ENCODE data around the gene TECPR1. TPM values are rescaled to one million over a fixed set of nuclear protein-coding genes. Genes with fewer than 3 reads are reported as not detected.
A peak's percentile ranks its signal among the peaks of the same experiment; 100 is the strongest.

The TECPR1 gene
- total RNA-seq, 1 experiment from 2014 or later, result 10.5 TPM

GRCh38 chr7:98285157-98286092, 33.4 kb upstream of the TECPR1 start:
- no peak for DNase-seq (ENCODE audit: extremely low read depth, low read depth)

GRCh38 chr7:98284335-98285036, 32.5 kb upstream of the TECPR1 start:
- DNase-seq (ENCODE audit: extremely low read depth, low read depth), result no peak

DNA sequence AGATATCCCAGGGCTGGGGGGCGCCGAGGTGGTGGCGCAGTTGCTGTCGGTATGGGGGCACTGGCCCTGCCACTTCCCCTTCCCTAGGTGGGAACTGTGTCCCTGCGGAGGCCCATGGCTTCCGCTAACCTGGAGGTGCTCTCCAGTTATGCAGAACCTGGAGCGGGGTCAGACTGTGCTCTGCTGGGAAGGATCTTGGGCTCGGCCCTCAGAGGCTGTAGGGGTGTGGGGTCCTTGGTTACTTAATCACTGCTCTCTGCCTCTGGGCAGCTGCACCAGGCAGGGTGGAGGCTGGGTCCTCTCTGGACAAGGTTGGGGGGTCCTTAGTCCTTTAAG, 31.8 kb upstream of the TECPR1 start:
- DNase-seq (ENCODE audit: extremely low read depth, low read depth), result no peak

DNA sequence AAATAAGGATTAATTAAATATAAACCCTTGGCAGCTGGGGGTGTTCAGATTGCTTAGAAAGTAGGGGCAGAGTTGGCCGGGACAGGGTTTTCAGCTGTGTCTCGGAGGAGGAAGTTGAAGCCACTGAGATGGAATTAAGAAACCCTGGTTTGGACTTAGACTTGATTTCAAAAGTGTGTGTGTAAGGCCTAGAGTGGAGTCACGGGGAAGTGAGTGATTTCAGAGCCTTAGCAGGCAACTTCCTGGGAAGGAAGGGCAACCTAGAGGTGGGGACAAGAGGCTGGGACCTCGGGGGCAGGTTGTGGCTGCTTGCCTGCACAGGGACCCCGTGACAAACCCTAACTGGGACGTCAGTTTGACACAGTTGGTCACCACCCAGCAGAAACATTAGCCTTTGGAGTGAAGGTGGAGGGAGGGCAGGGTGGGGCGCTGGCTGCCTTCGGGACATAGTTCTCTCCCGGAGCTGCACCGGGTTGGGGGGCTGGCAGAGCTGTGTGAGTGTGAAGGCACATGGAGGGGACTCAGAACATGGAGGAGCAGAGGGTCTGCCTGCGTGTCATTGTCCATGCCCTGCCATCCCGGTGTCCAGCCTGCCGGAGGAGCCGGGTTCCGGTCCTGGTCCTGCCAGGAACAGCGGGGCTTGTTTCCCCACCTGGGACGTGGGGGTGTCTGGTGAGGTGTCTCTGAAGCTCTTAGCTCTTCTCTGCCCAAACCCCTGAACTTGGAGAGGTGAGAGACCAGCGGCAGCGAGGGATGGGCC, 31.3 kb upstream of the TECPR1 start:
- no peak for DNase-seq (ENCODE audit: extremely low read depth, low read depth)

DNA sequence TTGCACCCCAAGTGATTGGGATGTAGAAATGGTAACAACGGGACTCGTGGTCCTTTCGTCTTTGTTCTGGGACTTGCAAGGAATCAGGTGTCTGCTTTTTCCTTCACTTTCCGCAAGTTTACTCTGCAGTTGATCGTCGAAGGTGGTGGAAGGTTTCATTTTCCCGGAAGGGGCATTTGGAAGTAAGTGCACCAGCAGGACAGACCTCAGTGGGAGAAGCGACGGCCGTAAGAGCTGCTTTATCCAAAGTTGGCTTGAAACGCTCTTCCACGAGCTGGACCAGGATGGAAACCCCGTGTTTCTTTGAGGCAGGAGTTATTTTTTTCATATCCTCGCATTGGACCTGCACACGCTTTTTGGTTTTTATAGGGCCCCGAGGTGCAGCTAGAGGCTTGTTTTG, 30.7 kb upstream of the TECPR1 start:
- no peak for DNase-seq (ENCODE audit: extremely low read depth, low read depth)

DNA sequence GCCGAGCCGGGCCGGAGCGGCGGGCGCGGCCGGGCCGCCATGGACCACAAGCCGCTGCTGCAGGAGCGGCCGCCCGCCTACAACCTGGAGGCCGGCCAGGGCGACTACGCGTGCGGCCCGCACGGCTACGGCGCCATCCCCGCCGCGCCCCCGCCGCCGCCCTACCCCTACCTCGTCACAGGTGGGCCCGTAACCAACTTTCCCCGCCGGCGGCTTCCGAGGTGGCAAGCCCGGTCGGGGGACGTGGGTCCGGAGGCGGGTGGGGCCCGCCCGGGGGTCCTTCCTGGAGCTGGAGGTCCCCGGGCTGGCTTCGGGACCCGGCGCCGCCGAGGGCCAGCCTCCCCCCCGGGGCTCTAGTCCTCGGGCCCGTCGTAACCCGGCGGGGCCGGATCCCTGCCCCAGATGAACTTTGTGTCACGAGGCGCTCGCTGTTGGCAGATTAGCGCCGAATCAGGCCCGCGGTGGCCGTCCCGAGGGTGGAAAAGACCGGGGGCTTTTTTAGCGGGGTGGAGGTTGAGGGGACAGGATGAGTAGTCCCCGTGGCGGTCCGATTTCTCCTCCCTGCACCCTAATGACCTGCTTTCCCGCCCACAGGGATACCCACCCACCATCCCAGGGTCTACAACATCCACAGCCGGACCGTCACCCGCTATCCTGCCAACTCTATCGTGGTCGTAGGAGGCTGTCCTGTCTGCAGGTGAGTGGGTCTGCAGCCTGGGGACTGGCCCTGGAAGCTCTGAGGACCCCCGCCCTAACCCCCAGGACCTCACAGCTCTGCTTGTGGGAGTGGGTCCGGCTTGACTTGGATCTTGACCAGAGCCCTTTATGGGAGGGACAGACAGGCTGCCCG, 29.9 kb upstream of the TECPR1 start:
- DNase-seq (ENCODE audit: extremely low read depth, low read depth), result no peak

DNA sequence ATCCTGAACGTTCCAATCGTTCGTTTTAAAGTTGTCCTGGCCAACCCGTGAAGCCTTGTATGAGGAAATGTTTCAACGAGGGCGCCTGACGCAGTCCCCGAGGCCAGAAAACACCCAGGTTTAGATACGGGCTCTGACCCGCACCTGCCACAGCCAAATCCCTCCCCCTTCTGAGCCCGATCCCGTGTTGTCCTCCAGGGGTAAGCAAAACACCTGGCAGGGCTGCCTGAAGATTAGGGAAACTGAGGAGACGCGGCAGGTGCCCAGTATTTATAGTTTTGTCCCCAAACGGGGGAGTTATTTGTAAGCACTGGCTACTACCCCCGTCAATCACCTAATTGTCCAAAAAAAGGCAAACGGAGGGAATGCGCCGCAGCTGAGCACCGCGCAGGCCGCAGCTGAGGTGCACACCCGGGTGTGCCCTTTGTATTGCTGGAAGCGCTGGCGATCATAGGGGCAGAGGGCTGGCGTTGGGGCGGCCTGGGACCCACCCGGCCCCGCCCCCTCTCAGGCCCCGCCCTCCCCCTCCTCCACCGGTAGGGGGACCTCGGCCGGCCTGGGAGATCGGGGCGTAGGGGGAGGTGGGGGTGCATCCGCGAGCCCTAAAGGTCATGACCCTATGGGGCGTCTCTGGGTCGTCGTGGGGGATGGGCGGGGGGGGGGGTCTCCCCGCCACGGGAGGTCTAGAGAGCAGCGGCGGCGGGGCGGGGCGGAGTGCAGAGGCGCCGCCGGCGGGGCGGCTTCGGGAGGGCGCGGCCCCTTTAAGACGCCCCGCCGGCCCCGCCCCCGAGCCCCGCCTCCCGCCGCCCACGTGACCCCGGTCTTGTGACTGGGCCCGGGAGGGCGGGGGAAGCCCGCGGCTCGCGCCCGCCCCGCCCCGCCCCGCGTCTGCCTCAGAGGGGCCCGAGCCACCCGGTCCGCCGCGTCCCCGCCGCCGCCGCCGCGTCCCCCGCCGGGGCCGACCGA, 29.0 kb upstream of the TECPR1 start, which contains the start of gene BRI3:
TSS of gene BRI3 (plus strand) at position 896 of the 966 bp plus-strand sequence. CDS start 110 bp downstream, outside the sequence.
- peak; percentile 86 for DNase-seq (ENCODE audit: extremely low read depth, low read depth)

DNA sequence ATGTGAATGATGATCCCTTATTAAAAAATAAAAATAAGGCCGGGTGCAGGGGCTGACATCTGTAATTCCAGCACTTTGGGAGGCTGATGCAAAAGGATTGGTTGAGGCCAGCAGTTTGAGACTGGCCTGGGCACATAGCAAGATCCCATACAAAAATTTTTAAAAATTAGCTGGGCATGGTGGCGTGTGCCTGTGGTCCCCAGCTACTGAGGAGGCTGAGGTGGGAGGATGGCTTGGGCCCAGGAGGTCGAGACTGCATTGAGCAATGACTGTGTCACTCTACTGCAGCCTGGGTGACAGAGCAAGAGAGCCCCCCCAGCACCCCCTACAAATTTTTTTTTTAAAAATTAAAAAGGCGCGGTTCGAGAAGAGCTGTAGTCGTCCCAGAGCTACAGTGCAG, 28.3 kb upstream of the TECPR1 start:
- no peak for DNase-seq (ENCODE audit: extremely low read depth, low read depth)

DNA sequence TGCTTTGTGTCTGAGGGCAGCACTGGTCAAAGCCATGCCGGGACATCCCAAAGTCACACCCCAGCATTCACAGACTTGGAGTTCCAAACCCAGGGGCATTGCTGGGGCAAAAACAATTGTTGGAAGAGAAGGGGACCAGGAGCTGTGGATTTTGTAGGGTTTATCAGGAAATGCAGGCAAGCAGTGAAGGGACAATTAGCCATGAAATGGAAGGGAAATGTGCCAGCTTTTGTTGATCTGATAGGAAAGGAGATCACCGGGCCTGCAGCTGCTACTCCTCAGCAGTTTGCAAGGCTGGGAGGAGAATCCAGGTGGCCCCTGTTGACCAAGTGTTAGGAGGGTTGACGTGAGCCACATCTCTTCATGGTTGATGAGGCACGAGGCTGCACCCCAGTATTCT, 26.9 kb upstream of the TECPR1 start:
- no peak for DNase-seq (ENCODE audit: extremely low read depth, low read depth)

DNA sequence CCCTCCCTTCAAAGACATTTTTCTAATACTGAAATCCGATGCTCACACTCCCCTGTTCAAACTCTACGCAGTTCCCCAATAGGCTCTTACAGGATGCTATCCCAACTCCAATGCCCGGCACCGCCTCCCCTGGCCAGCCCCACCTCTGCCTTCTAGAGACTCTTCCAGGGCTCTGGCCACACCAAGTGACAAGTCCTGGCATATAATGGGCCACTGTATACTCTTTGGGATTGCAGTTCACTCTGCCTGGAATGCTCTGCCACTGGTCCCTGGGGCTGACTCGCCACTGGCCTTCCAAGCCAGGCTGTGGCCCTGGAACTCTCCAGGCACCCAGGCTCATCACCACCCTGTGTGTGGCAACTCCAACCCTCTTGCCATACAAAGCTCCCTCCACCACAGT, 26.4 kb upstream of the TECPR1 start:
- DNase-seq (ENCODE audit: extremely low read depth, low read depth), result no peak

GRCh38 chr7:98276241-98276761, 24.3 kb upstream of the TECPR1 start:
- no peak for DNase-seq (ENCODE audit: extremely low read depth, low read depth)

DNA sequence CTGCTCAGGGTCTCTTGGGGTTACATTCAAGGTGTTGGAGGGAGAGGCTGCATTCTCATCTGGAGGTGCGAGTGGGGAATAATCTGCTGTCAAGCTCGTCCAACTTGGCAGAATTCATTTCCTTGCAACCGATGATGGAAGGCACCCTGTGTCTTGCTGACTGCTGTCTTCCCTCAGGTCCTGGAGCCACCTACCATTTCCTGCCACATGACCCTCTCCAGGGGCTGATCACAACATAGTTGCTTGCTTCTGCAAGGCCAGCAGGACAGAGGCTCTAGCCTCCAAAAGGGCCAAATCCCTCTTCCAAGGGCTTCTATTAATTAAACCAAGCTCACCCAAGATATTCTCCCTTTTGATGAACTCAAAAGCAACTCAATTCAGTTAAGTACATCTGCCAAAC, 15.3 kb upstream of the TECPR1 start:
- DNase-seq (ENCODE audit: extremely low read depth, low read depth), result no peak

GRCh38 chr7:98266840-98267239, 14.8 kb upstream of the TECPR1 start:
- DNase-seq (ENCODE audit: extremely low read depth, low read depth), result no peak

DNA sequence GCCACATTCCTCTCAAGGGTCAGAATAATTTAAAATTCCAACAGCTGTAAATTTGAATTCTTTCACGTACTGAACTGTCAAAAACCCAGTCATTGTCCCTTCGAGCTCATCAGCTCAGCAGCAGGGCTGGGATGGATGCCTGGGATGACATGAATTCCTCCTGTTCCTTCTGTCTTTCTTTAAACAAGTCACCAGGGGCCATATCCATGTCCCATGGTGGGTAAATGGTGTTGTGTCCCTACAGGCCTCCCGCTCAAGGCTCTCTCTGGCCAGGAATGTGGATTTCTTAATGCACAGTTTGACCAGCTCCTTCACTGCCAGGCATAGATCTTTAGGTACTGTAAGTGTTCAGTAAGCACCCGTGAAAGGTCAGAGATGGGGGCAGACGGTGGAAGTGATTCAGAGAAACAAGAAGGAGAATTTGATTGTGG, 13.8 kb upstream of the TECPR1 start:
- no peak for DNase-seq (ENCODE audit: extremely low read depth, low read depth)

GRCh38 chr7:98257701-98258100, 5.7 kb upstream of the TECPR1 start:
- no peak for DNase-seq (ENCODE audit: extremely low read depth, low read depth)

- no peak for DNase-seq (ENCODE audit: extremely low read depth, low read depth)
These were observed 4.4 kb upstream of the TECPR1 start for GRCh38 chr7:98256431-98256830.

GRCh38 chr7:98254951-98255610, 3.0 kb upstream of the TECPR1 start:
- DNase-seq (ENCODE audit: extremely low read depth, low read depth), result no peak

DNA sequence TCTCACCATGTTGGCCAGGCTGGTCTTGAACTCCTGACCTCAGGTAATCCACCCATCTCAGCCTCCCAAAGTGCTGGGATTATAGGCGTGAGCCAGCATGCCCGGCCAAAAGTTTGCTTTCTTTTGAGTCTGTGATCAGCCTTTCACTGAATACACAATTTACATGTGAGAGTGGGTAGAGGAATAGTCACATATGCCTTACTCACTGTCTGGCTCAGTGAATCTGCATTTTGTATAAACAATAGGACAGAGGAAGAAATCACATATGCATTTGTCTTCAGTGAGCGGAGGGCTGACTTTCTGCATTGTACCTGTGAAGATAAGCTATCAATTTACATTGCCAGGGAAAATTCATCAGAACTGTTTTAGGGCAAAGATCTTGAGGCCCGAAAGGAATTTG, 2.5 kb upstream of the TECPR1 start:
- DNase-seq (ENCODE audit: extremely low read depth, low read depth), result no peak
